Measurements from ENCODE around the gene CSTF1.

- no peak for TF ChIP-seq CTCF (IDR thresholded peaks at IDR 0.05; ENCODE audit: borderline replicate concordance, extremely low read depth, low read length, poor library complexity, severe bottlenecking)
- no peak for TF ChIP-seq EZH2 (IDR thresholded peaks at IDR 0.05; ENCODE audit: borderline replicate concordance, low read depth, low read length, severe bottlenecking)
Measured at GRCh38 chr20:56362833-56363413, 29.5 kb upstream of the CSTF1 start.
